Left ventricle myocardium inferior (tissue), 1 donor: ENCODE results near the gene RSPH1. TPM values are rescaled to one million over a fixed set of nuclear protein-coding genes. Genes with fewer than 3 reads are reported as not detected.

ENCODE experiments used
- DNase-seq: peaks from one replicate; pipeline ENCODE4 v3.0.0-alpha.2; 2020
- H3K27ac ChIP-seq: fragments of 200-600 bp; replicated peaks from 2 replicates; pipeline ENCODE4 v1.8.0; 2021
- H3K27me3 ChIP-seq: fragments of 200-600 bp; 2 replicates; pipeline ENCODE4 v1.8.0; 2021; ENCODE audit warnings: low read depth
- H3K36me3 ChIP-seq: fragments of 200-600 bp; 2 replicates; pipeline ENCODE4 v1.8.0; 2021
- H3K4me1 ChIP-seq: fragments of 200-600 bp; 2 replicates; pipeline ENCODE4 v1.8.0; 2021
- H3K4me3 ChIP-seq: fragments of 200-600 bp; 2 replicates; pipeline ENCODE4 v1.8.0; 2021; ENCODE audit warnings: mild to moderate bottlenecking, moderate library complexity
- H3K9me3 ChIP-seq: fragments of 200-600 bp; replicated peaks from 2 replicates; pipeline ENCODE4 v1.8.0; 2021
- intact Hi-C: fragments of 100-400 bp; cut with micrococcal nuclease; formaldehyde crosslinking; loops from one replicate; pipeline ENCODE4 v1.11.0; 2022
- total RNA-seq: library from RNA; stranded (reverse); fragmentation: NEBNext Ultra II Directional; extraction: Animal tissue kit (Norgen Biotek cat#: 25700); gene quantifications from one replicate; pipeline ENCODE4 v1.2.1, GENCODE V29; 2021
- TF ChIP-seq, protein P1 (sequence below): fragments of 200-600 bp; IDR thresholded peaks from 2 replicates; pipeline ENCODE4 v1.8.0; 2021; ENCODE audit warnings: antibody characterized with exemption, mild to moderate bottlenecking, borderline replicate concordance
- donor health status: DM: no; HTN: yes; CAD: no; lungs with severe emphysema.

RSPH1 gene
- total RNA-seq, 1 donor from 2014 or later, result not detected

DNA sequence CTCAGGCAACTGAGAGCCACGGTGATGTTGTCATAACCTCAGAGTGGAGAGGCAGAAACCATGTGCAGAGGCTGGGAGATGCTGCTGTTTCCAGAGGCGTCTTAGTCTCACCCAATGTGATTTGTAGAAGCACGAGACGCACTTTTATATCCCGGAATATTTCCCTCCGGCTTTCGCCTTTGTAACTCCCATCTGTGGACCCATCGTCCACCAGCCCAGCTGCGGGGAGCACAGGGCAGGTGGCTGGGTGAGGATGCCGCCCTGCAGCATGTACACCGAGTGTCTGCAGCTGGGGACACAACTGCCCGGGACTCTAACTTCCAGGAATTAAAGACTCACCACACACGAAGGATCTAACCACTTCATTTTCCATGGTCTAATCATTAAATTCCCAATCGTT, 48.8 kb downstream of the RSPH1 start:
- no peaks in the 10 kb centered on the region for H3K4me1 ChIP-seq
- DNase-seq, result no peak
- TF ChIP-seq, protein P1, sequence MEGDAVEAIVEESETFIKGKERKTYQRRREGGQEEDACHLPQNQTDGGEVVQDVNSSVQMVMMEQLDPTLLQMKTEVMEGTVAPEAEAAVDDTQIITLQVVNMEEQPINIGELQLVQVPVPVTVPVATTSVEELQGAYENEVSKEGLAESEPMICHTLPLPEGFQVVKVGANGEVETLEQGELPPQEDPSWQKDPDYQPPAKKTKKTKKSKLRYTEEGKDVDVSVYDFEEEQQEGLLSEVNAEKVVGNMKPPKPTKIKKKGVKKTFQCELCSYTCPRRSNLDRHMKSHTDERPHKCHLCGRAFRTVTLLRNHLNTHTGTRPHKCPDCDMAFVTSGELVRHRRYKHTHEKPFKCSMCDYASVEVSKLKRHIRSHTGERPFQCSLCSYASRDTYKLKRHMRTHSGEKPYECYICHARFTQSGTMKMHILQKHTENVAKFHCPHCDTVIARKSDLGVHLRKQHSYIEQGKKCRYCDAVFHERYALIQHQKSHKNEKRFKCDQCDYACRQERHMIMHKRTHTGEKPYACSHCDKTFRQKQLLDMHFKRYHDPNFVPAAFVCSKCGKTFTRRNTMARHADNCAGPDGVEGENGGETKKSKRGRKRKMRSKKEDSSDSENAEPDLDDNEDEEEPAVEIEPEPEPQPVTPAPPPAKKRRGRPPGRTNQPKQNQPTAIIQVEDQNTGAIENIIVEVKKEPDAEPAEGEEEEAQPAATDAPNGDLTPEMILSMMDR, result no peak
- no peak overlapping the region for H3K27ac ChIP-seq
- H3K9me3 ChIP-seq, result no peaks in the 10 kb centered on the region
- H3K36me3 ChIP-seq, result no peaks in the 10 kb centered on the region
- no peak overlapping the region for H3K4me3 ChIP-seq
- H3K27me3 ChIP-seq, result peaks cover 42% of the 10 kb centered on the region
- intact Hi-C loops, result no loop called here

DNA sequence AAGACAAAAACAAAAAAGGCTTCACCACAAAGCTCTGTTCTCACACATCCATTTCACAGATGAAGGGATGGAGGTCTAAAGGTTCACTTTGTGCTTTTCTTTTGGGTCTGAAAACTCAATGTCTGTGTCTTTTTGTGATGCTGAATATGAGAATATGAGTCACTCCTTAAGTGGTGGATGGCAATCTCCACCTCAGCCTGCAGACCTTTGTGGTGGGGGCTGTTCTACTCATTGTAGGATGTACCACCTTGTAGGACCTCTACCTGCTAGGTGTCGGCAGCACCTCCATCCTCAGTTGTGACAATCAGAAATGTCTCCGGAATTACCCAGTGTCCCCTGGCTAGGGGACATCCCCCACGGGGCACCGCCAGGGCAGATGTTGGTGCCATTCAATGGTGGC, 49.5 kb downstream of the RSPH1 start:
- Histone ChIP-seq H3K9me3 (no peaks in the 10 kb centered on the region), H3K27me3 (peaks cover 40% of the 10 kb centered on the region), H3K4me3 (no peak overlapping the region), H3K36me3 (no peaks in the 10 kb centered on the region), H3K27ac (no peak overlapping the region), H3K4me1 (no peaks in the 10 kb centered on the region)
- DNase-seq, result no peak
- intact Hi-C loops, result no loop called here
- TF ChIP-seq, protein P1, result no peak

DNA sequence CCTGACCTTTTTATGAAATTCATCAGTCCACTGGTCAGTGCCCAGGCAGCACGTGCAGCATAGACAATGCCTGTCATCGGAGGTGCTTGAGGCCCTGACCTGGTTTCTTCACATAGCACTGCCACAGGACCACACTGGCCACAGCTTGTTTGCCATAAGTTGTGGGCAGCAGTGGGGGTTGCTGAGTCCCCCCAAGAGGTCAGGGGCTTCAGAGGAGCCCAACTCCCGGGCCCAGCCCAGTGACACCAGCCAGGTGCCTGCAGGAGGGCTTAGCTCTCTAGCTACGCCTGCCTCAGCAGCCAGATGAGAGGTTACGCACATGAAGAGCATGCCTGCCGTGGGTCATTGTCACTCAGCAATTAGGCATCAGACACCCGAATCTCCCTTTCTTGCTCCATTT, 50.7 kb downstream of the RSPH1 start:
- TF ChIP-seq, protein P1, result no peak
- intact Hi-C loops, result no loop called here
- Histone ChIP-seq H3K27ac (no peak overlapping the region), H3K4me1 (no peaks in the 10 kb centered on the region), H3K27me3 (peaks cover 40% of the 10 kb centered on the region), H3K36me3 (no peaks in the 10 kb centered on the region), H3K4me3 (no peak overlapping the region), H3K9me3 (no peaks in the 10 kb centered on the region)
- DNase-seq, result no peak

DNA sequence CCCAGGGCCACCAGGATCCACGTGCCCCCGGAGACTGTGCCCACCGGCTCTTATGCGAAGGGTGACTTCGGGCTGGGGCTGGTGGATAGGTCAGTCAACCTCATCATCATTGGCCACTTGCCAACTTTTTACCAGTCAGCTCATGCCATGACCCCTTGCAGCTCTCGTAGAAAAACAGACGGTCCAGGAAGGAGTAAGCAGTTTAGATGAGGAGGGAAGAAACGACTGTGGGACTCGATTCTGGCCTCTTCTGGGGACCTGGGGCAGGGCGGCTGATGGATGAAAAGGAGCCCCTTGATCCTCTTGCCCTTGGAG, 51.3 kb downstream of the RSPH1 start:
- H3K4me1 ChIP-seq, result no peaks in the 10 kb centered on the region
- H3K27me3 ChIP-seq, result peaks cover 40% of the 10 kb centered on the region
- TF ChIP-seq, protein P1, result no peak
- no peak for DNase-seq
- no peaks in the 10 kb centered on the region for H3K9me3 ChIP-seq
- intact Hi-C loops, result no loop called here
- H3K4me3 ChIP-seq, result no peak overlapping the region
- no peak overlapping the region for H3K27ac ChIP-seq
- H3K36me3 ChIP-seq, result no peaks in the 10 kb centered on the region

DNA sequence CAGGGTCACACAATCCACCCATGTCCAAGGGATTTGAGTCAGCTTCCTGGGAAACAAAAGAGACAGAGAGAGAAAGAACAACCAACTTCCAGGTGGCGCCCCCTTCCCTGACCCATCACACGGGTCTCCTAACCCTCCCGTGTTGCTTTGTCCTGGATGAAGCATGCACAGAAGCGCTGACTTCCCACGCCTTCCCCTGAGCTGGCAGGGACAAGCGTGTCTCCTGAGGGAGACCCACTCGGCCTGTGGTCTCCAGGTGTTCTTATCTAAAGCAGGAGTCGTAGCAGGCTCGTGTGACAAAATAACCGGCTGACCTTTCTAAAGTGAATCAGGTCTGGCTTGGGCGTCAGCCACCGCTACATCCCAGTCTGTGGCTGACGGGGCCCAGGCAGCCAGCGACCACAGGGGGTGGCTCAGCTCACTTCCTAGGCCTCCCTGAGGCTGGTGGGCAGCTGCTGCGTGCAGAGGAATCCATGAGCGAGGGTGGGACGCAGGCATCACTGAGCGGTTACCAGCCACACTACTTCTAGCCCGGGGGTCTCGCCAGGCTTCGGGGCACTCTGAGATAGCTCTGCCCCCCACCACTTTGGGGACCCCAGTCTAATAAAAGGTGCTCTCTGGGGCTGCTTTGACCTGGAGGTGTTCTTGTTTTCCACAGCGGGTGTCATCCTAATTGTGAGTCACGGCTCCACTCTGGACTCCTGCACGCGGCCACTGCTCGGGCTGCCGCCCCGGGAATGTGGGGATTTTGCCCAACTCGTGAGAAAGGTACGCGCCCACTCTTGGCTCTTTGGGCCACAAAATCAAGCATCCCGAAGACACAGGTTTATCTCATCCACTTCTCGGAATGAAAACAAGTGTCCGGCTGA, 51.9 kb downstream of the RSPH1 start:
- TF ChIP-seq, protein P1, result no peak
- Histone ChIP-seq H3K36me3 (no peaks in the 10 kb centered on the region), H3K4me1 (no peaks in the 10 kb centered on the region), H3K9me3 (no peaks in the 10 kb centered on the region), H3K27me3 (peaks cover 42% of the 10 kb centered on the region), H3K27ac (no peak overlapping the region), H3K4me3 (no peak overlapping the region)
- intact Hi-C loops, result no loop called here
- no peak for DNase-seq
